ENCODE results near the gene LYSMD3.

LYSMD3 gene

DNA sequence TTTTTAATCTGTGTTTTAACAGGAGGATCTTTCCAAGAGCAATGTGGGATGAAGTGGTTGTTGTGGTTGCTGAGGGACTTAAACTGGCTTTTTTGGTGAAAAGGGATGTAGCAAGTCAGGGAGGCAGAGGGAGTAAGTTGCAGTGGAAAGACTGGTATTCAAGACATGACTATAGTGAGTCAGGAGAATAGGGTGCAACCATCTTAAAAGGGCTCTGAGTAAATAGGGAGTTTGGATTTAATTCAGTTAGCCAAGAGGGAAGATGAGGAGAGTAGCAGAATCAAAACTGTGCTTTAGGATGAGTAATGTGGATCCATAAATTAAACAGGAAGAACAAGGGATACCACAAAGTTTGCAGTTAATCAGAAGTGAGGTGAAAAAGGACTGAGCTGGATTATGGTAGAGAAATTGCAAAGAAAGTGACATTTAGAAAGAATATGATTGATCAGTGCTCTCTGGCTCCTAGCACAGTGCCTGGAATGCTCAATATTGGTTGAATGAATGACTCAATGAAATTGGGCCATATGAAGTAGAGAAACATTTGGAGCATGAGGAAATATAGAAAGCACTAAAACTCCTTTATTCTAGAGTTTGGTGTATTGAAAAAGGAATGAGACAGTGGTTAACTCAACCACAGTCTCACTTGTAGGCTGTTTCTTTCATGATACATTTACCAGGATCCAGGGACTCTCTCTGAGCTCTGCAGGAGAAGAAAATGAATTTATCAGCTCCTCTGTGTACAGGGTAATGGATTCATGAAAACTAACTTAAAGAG, 49.6 kb downstream of the LYSMD3 start:
- Mint-ChIP-seq H3K4me1 (peaks cover 16% of the 10 kb centered on the region), H3K4me3 (no peak overlapping the region), H3K27ac (no peak overlapping the region), H3K36me3 (no peaks in the 10 kb centered on the region), H3K9me3 (no peaks in the 10 kb centered on the region)
- ATAC-seq, result no peak
- DNase-seq (ENCODE audit: low spot score in 2 of 2), result no peak

DNA sequence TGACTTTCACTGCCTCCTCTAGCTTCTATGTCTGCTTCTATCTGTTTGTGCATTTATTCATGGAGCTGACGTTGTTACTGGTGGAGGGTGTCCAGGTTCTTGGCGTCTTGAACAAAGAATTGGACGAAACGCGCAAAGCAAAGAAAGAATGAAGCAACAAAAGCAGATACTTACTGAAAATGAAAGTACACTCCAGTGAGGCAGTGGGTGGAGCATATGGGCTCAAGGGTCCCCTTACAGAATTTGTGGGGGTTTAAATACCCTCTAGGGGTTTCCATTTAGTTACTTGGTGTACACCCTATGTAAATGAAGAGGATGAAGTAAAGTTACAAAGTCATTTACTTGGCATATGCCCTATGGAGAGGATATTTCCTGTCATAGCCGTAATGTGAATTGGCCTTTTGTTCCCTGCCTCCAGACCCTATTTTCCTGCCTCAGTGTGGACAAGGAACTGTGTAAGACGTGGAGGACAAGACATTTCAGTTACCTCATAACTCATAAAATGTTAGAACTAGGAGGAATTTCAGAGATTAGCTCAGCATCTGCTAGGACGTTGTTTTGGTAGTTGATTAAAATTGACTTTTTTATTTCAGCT, 51.7 kb downstream of the LYSMD3 start:
- DNase-seq (ENCODE audit: low spot score in 2 of 2) (no peak), ATAC-seq (no peak)
- Mint-ChIP-seq H3K36me3 (no peaks in the 10 kb centered on the region), H3K27ac (no peak overlapping the region), H3K4me3 (no peak overlapping the region), H3K4me1 (peaks cover 34% of the 10 kb centered on the region), H3K9me3 (no peaks in the 10 kb centered on the region)

DNA sequence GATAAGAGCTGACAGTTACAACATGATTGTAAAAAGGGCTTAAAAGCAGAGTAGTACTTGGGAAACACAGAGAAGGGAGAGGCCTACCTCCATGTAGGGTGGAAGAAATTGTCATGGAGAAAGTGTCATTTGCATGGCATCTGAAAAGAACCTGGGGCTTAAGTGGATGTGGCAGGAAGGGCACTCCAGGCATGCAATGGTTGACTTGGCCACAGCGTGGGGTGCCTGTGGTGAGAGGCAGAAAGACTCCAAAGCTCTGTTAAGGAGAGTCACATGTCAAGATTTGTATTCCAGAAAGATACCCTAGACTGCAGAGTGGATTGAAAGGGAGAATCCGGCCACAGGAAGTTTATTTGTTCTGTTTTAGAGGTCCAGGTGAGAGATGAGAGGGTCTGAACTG, 52.3 kb downstream of the LYSMD3 start:
- peaks cover 35% of the 10 kb centered on the region for H3K4me1 Mint-ChIP-seq
- ATAC-seq (no peak), DNase-seq (ENCODE audit: low spot score in 2 of 2) (no peak)
- H3K36me3 Mint-ChIP-seq, result no peaks in the 10 kb centered on the region
- no peaks in the 10 kb centered on the region for H3K9me3 Mint-ChIP-seq
- H3K27ac Mint-ChIP-seq, result no peak overlapping the region
- no peak overlapping the region for H3K4me3 Mint-ChIP-seq

- Mint-ChIP-seq H3K4me3 (no peak overlapping the region), H3K9me3 (no peaks in the 10 kb centered on the region), H3K36me3 (no peaks in the 10 kb centered on the region), H3K27ac (no peak overlapping the region), H3K4me1 (peaks cover 35% of the 10 kb centered on the region)
- no peak for DNase-seq (ENCODE audit: low spot score in 2 of 2)
- ATAC-seq, result no peak
Observed at GRCh38 chr5:90476391-90476790, 53.0 kb downstream of the LYSMD3 start.

- ATAC-seq (no peak), DNase-seq (ENCODE audit: low spot score in 2 of 2) (no peak)
- peaks cover 41% of the 10 kb centered on the region for H3K4me1 Mint-ChIP-seq
- peak overlapping the region; percentile 97 for H3K4me3 Mint-ChIP-seq
- H3K36me3 Mint-ChIP-seq, result no peaks in the 10 kb centered on the region
- H3K27ac Mint-ChIP-seq, result no peak overlapping the region
- no peaks in the 10 kb centered on the region for H3K9me3 Mint-ChIP-seq
Observed at GRCh38 chr5:90475436-90475980, 53.9 kb downstream of the LYSMD3 start.

DNA sequence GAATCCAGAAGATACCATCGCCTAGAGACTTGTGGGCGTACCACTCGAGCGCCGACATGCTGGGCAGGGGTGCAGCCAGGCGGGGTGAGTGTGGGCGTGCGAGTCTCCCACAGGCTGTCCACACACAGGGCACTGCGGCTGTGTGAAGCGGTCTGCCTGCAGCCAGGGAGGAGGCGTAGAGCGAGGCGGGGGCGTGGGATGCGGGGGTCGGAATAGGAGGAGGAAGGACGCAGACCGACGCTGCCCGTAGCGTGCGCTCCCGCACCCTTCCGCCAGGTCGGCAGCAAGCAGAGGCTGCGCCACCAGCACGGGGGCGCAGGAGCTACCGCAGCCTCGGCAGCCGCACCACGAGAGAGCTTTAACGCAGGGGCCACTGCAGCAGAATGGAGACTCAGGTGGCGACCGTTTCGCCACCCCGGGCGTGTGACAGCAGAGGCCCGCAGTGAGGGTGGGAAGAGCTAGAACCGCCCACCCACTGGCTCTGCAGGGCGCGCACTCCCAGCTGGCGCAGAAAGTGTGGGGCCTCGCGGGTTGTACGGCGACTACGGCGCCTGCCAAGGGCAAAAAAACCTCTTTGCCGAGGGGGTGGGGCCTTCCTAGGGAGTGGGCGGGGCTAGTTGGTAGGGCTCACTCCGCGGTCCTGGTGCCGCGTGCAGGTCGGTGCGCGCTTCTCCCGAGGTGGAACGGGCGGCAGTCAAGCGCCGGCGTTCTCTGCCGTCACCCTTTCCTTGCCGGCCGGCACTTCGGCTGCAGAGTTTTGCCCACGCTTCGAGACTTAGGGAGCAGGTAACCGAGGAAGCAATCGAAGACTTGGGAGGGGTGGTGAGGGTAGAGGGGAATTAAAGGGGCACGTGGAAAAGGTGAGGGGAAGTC, 54.9 kb downstream of the LYSMD3 start, which contains the start of the genes MBLAC2 and POLR3G:
Gene MBLAC2 (minus strand): TSS at position 537 of the 873 bp plus-strand sequence. CDS start 479 bp downstream, at position 58.
Gene POLR3G (plus strand): TSS at position 630 of the 873 bp plus-strand sequence. CDS start 10,704 bp downstream, outside the sequence.
- peak within 1 kb of the TSS; percentile 97 for H3K4me3 Mint-ChIP-seq
- H3K4me1 Mint-ChIP-seq, result peaks cover 41% of the 10 kb centered on the region
- no peaks in the 10 kb centered on the region for H3K9me3 Mint-ChIP-seq
- peak; percentile 76 to 92 for DNase-seq (ENCODE audit: low spot score in 2 of 2)
- H3K27ac Mint-ChIP-seq, result peak within 1 kb of the TSS; percentile 94
- ATAC-seq, result peak; percentile 91
- H3K36me3 Mint-ChIP-seq, result no peaks in the 10 kb centered on the region

DNA sequence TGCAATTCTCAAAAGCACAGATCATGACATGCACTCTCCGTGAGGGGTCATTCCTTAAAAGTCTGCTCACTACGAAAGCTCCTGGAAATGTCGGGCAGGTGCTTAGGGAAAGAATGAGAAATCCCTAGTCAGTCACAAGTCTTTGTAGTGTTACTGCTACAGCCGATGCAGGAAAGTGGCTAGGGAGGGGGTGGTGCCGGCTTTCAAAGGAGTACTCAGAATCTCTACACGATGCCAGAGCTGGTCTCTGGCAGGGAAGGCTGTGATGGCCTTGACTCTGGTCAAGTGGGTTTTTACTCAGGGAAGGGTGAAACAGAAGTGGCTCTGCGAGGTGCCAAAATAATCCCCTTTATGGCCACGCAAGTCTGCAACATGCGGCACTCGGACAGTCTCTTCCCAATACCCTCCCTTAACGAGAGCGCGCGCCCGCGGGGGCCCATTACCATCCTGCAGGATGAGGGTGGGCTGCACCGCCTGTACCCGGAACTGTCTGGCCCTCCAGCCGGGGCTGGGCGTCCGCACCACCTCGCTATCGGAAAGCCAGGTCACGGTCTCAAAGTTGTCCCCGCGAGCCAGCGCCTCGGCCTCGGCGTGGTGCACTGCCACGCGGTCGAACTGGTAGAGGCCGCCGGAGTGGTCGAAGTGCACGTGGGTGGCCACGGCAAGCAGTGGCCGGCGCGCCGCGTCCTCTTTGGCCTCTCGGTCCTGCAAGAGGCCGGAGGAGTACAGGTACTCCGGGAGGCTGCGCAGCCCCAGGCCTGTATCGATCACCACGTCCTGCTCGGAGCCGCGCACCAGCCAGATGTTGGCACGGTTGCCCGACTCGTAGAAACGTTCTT, 55.8 kb downstream of the LYSMD3 start:
- H3K4me3 Mint-ChIP-seq, result peak overlapping the region; percentile 97
- DNase-seq (ENCODE audit: low spot score in 2 of 2), result peak; percentile 4 to 66
- H3K36me3 Mint-ChIP-seq, result no peaks in the 10 kb centered on the region
- peak; percentile 6 for ATAC-seq
- H3K9me3 Mint-ChIP-seq, result no peaks in the 10 kb centered on the region
- H3K27ac Mint-ChIP-seq, result peak overlapping the region; percentile 94
- H3K4me1 Mint-ChIP-seq, result peaks cover 41% of the 10 kb centered on the region

GRCh38 chr5:90472783-90473395, 56.5 kb downstream of the LYSMD3 start:
- no peaks in the 10 kb centered on the region for H3K9me3 Mint-ChIP-seq
- peak overlapping the region; percentile 94 for H3K27ac Mint-ChIP-seq
- H3K4me3 Mint-ChIP-seq, result peak overlapping the region; percentile 97
- no peak for DNase-seq (ENCODE audit: low spot score in 2 of 2)
- peaks cover 41% of the 10 kb centered on the region for H3K4me1 Mint-ChIP-seq
- no peaks in the 10 kb centered on the region for H3K36me3 Mint-ChIP-seq
- ATAC-seq, result no peak

Measured in stimulated activated effector memory CD8-positive, alpha-beta T cell treated with anti-CD3 and anti-CD28 coated beads, Interleukin-12 subunit alpha, Interleukin-12 subunit beta, amount 100 ng/mL, for 72 hours (primary cell).